Measurements from ENCODE around the gene MYT1.

The MYT1 gene

GRCh38 chr20:64220891-64221527 is 56.8 kb downstream of the MYT1 start:
- FAIRE-seq: no peak
- DNase-seq (ENCODE audit: insufficient read length, low spot score): no peak
- no peak for TF ChIP-seq POLR2A (IDR thresholded peaks at IDR 0.05; ENCODE audit: low read depth, low read length)

DNA sequence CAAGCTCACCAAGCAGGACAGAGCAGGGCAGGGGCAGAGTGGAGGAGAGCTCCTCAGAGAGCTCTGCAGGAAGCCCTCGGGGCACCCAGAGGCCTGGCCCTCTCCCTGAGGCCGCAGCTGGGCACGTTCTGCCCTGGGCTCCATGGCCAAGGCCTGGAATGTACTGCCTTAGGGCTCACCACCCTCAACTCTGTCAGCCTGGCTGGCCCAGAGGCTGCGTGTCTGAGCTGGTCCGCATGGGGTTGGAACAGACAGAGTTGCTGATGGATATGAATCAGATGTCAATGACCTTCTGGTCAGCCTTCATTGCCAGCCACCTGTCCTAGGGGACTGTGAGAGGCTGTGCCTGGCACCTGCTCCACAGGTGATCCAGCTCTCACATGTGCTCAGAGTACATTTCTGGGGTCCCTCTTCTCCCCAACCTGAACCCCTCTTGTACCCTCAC is 58.1 kb downstream of the MYT1 start:
- no peak for TF ChIP-seq POLR2A (IDR thresholded peaks at IDR 0.05; ENCODE audit: low read depth, low read length)
- DNase-seq (ENCODE audit: insufficient read length, low spot score) (peak; percentile 78), FAIRE-seq (no peak)

- FAIRE-seq (no peak), DNase-seq (ENCODE audit: insufficient read length, low spot score) (no peak)
- no peak for TF ChIP-seq POLR2A (IDR thresholded peaks at IDR 0.05; ENCODE audit: low read depth, low read length)
These were observed 58.7 kb downstream of the MYT1 start for GRCh38 chr20:64222851-64223525.

- TF ChIP-seq POLR2A (IDR thresholded peaks at IDR 0.05; ENCODE audit: low read depth, low read length): no peak
- FAIRE-seq: no peak
- DNase-seq (ENCODE audit: insufficient read length, low spot score): no peak
These were observed 59.3 kb downstream of the MYT1 start for GRCh38 chr20:64223526-64224067.

- no peak for TF ChIP-seq POLR2A (IDR thresholded peaks at IDR 0.05; ENCODE audit: low read depth, low read length)
These were observed 60.3 kb downstream of the MYT1 start for GRCh38 chr20:64224351-64225170.

DNA sequence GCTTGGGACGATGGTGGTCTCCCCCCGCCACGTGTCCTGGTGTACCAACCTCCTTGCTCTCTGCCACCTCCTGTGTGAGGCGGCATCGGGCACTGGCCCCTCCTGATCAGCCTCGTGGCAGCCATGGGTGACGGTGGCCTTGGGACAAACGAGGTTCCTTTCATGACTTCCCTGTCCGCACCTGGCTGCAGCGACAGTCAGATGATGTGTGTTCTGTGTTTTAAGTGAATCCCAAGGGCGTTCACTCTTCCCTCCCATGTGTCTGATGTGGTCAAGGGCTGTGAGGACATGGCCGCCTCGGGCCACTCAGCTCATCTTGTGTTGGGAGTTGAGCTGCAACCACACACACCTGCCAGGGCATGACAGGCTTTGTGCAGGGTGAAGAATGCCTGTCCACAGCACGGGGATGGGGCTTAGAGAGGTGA is 60.9 kb downstream of the MYT1 start:
- FAIRE-seq (no peak), DNase-seq (ENCODE audit: insufficient read length, low spot score) (no peak)
- TF ChIP-seq POLR2A (IDR thresholded peaks at IDR 0.05; ENCODE audit: low read depth, low read length): no peak

More at GRCh38 chr20:64224351-64225170, 60.3 kb downstream of the MYT1 start:
- no peak for FAIRE-seq
- peak; percentile 96 for DNase-seq (ENCODE audit: insufficient read length, low spot score)

GRCh38 chr20:64225828-64226598 is 61.8 kb downstream of the MYT1 start:
- DNase-seq (ENCODE audit: insufficient read length, low spot score) (no peak), FAIRE-seq (no peak)
- no peak for TF ChIP-seq POLR2A (IDR thresholded peaks at IDR 0.05; ENCODE audit: low read depth, low read length)

GRCh38 chr20:64226686-64227580 is 62.7 kb downstream of the MYT1 start:
- TF ChIP-seq POLR2A (IDR thresholded peaks at IDR 0.05; ENCODE audit: low read depth, low read length): no peak
- FAIRE-seq (no peak), DNase-seq (ENCODE audit: insufficient read length, low spot score) (no peak)

GRCh38 chr20:64228086-64228653 is 63.9 kb downstream of the MYT1 start:
- no peak for DNase-seq (ENCODE audit: insufficient read length, low spot score)

DNA sequence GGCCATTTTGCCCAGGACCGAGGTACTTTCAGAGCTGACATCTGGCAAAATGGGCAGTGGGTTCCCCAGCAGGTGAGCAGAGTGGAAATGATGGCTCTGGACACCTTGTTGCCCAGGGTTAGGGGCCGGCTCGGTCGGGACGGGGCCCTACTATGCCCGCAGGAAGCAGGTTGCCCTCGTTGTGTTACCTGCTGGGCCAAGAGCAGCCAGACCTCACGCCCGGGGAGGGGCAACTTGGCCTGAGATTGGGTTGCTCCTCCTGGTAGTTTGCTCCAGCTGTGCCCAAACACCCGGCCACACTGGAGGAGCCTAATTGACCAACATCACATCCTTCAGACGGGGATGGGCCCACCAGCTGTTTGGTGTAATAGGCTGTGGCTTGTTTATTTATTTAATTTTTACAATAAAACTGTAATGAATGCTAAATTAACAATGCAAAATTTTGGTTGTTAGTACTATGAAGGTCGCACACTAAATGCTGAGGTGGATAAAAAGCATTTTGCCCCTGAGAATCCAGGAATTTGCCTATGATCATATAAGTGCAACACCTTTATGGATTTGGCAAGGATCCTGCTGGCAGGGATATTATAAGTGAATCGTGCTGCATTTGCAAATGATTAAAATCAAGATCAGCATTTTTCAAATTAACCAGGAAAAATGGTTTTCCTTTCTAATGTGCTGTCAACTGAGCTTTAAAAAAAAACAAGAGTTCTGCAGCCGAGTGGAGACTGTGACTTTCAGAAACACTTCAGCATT is 64.7 kb downstream of the MYT1 start:
- FAIRE-seq (no peak), DNase-seq (ENCODE audit: insufficient read length, low spot score) (no peak)
- no peak for TF ChIP-seq POLR2A (IDR thresholded peaks at IDR 0.05; ENCODE audit: low read depth, low read length)

More at GRCh38 chr20:64228086-64228653, 63.9 kb downstream of the MYT1 start:
- FAIRE-seq: no peak
- no peak for TF ChIP-seq POLR2A (IDR thresholded peaks at IDR 0.05; ENCODE audit: low read depth, low read length)

GRCh38 chr20:64229507-64230061 is 65.3 kb downstream of the MYT1 start:
- DNase-seq (ENCODE audit: insufficient read length, low spot score): no peak
- no peak for FAIRE-seq
- TF ChIP-seq POLR2A (IDR thresholded peaks at IDR 0.05; ENCODE audit: low read depth, low read length): no peak

Measured in H54 (cell line).